Dedifferentiated amniotic fluid mesenchymal stem cell (primary cell): ENCODE measurements around the gene GRM7.

Source experiments
- DNase-seq: peaks from one replicate; pipeline ENCODE4 v3.0.0-alpha.2; 2016; ENCODE audit errors: extremely low spot score

GRM7 gene

GRCh38 chr3:7720649-7721297 is 859.9 kb downstream of the GRM7 start:
- DNase-seq, result no peak

GRCh38 chr3:7721869-7722268 is 861.0 kb downstream of the GRM7 start:
- no peak for DNase-seq

GRCh38 chr3:7728566-7729519 is 867.9 kb downstream of the GRM7 start:
- no peak for DNase-seq

DNA sequence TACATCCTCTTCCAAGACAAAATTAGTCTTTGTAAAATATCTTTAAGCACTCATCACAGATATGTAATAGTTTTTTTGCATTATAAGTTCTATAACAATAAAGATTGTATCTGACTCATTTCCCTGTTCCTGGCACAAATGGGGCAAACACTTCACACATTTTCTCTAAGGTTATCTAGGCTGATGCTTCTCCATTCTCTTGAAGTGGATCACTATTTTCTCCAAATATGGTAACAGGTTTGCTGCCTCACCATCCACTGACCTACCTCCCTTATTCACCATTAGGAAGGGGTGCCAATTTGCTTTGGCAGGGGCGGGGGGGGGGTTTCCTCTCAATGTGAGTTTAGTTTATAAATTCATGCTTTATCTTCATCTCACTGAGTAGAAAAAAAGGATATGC is 873.0 kb downstream of the GRM7 start:
- no peak for DNase-seq

DNA sequence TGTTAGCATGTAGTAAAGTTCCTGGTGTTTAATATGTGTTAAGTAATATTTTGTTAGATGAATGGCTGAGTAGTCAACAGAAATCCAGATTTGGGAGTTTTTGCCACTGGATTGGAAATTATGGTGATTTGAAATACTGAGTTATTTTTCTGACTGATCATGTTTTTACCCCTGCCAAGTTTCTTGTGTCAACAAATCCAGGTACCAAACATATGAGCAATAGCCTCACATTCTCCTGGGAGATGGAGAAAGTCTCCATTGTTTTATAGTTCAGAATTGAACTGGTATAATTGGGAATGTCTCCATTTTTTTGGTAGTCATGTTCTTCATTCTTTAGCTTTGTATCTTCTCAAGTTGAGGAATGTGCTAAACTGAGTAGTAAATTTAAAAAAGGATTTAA is 873.5 kb downstream of the GRM7 start:
- no peak for DNase-seq

GRCh38 chr3:7737263-7737662 is 876.3 kb downstream of the GRM7 start:
- DNase-seq, result no peak

- DNase-seq, result no peak
Measured at GRCh38 chr3:7739754-7740153, 878.8 kb downstream of the GRM7 start.

DNA sequence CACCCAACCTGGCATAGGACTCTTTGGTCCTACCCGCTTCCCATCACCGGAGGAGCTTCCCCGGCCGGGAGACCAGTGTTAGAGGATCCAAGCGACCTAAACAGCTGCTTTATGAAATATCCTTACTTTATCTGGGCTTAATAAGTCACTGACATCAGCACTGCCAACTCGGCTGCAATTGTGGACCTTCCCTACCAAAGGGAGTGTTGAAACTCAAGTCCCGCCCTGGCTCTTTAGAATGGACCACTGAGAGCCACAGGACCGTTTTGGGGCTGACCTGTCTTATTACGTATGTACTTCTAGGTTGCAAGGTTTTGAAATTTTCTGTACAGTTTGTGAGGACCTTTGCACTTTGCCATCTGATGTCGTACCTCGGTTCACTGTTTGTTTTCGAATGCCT is 879.5 kb downstream of the GRM7 start:
- DNase-seq, result no peak

GRCh38 chr3:7744850-7745249 is 883.9 kb downstream of the GRM7 start:
- DNase-seq, result no peak

GRCh38 chr3:7745711-7746110 is 884.8 kb downstream of the GRM7 start:
- DNase-seq, result no peak

GRCh38 chr3:7749931-7750695 is 889.2 kb downstream of the GRM7 start:
- no peak for DNase-seq

DNA sequence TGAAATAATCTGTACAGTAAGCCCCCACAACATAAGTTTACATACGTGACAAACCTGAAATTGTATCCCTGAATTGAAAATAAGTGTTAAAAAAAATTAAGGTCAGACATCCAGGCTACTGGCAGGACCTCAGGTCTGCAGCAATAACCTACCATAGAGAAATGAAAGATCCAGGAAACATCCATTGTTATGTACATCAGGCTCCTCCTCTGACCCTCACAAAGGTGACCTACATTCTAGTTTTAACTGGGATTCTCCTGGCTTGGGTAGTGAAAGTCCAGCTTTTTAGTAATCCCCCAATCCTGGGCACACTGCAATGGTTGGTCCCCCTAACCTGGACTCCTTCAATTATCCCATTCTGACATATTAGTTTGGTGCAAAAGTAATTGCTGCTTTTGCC is 891.1 kb downstream of the GRM7 start:
- DNase-seq, result no peak

DNA sequence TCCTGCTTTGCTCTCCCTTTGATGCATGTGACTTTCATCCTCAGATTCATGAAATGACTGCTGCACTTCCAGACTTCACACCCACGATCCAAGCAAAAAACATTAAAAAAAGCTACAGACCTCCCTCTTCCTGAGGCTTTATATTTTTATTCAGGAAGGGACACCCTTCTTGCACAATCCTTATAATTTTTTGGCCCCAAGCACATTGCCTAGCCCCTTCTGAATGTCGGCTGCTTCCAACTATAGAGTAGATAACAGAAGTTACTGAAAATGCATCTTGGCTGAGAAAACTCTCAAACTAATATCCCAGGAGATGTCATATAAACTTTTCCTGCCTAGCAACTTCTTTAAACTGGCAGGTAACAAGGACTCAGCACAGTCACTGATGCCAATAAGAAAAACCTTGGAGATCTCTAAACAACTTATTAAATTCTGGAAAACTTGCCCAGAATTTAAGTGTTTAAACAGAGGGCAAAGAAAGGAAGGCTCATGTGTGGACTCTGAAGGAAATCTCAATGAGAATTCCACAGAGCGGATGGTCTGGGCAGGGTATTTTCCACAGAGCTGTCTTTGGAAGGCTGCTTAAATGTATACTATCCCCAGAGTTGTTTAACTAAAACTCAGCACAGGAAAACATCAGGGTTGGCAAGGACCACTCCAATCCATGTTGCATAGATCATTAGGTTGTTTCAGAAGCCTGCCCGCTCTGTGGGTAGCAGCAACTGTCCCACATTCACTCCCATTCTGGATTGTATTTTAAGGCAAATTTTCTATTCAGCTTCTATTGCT is 893.9 kb downstream of the GRM7 start:
- no peak for DNase-seq

DNA sequence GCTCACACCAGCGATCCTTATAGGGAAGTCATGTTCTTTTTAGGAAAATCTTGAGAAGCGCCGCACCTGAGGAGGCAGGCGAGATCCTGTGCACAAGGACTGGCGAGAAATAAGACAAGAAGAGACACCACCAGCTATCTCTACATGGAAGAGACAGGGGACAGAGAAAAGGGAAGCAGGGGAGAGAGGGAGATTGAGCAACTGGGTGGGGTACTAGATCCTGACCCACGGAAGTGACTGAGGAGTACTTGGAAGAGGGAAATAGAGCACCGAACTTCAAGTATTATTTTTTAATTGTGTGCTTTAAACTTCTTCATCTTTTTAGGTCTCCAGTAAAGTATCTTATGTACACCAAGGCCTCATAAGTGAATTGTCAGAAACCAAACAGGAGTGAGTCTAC is 898.7 kb downstream of the GRM7 start:
- DNase-seq, result no peak

DNA sequence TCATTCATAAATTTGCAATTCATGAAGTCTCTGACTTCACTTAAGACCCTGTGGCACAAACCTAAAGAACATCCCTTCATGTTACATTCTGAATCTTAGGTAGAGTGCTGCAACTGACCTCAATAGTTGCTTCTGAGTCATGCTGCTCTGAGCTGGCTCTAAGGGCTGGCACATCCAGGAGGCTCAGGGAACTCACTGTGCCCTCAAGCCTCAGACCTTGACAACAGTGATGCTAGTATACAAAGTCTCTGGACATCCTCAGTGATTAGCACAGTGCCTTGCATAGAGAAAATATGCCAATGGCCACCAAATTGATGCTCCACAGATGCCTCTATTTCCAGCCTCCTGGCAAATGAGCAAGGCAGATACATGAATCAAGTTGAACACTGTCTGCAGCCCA is 899.8 kb downstream of the GRM7 start:
- no peak for DNase-seq

DNA sequence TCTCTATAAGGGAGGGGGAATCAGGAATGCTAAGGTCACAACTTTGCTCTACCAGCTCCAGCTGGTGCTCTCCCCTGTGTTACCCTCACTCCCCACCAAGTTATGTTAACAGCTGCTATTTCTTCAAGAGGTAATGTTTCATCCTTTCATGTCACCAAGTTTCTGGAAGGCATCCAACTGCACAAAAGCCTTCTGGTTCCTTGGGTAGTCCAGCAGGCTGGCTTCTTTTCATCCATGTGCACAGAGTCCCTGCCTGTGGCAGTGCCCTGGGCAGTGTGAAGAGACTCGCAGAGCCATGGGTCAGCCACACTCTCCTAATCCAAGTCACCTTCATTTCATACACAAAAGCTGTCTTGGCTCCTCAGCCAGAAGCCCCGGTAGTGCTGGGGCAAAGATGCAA is 903.2 kb downstream of the GRM7 start:
- no peak for DNase-seq

- no peak for DNase-seq
Measured at GRCh38 chr3:7766530-7766929, 905.6 kb downstream of the GRM7 start.

DNA sequence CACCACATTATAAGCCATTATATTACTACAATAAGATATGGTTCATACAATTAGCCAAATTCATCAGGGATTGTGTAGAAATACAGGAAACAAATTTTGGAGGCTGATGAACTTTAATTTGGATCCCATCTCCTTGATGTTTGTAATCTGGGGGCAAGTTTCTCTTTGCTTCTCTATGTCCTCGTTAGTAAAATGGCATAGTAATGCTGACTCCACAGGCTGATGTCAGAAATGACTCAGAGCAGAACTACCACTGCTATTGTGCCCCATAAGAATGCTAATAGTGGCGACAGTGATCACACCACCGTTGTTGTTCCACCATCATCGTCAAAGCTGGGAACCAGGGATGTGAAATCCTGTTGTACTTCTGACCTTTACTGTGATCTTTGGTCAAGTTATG is 918.4 kb downstream of the GRM7 start:
- no peak for DNase-seq

DNA sequence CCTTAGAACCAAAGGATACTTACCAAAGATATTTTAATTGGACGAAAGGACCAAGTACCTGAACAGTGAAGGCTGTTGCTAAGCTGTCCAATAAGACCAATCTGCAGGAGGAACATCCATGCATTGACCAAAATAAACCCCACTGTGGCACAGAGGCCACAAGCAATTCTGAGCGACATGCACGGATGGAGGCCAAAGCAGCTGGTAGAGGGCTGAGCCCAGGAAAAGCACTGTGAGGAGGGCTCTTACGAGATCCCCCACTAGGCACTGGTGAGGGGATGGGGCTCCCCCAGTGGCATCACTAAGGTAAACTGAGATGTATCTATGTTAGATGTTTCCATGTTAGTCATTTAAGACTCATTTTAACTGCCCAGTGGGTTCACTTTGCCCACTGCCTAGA is 920.5 kb downstream of the GRM7 start:
- no peak for DNase-seq

DNA sequence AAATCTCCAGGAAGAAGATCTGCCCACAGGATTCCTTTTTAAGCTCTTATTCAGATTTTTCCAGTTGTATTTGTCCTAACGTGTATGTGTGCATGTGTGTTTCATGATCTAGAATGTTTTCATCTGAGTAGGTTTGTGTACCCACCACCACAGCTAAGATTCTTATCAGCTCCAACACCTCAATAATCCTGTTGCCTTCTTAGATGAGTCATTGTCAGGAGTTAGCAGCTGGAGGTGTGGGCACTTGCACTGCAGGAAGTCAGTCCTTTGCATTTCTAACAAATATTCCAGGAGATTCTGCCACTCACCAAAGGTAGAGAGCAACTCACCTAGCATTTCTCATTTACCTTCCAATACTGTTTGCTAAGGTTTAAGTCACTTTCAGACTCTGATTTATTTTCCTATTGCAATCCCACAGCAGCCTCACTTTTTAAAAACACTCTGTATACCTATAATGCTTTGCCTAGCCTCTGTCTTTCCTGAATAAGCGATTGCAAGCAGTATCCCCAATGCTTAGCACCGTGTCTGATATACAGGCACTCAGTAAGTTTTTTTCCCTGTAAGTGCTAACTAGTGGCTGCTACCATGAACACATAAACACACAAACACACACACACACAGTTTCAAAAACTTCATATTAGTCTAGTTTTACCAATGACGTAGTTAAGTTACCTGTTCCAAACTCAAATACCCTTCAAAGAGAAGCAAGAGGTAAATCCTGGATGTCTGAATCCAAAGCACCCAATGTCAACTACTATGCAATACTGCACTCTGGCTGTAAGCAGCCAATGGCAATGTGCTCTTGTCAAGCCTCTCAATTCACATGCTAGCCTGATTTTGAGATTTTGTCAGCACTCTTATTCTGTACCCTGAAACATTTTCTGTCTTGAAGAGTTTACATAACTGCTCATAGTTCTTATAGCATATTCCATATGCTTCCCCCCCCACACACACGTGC is 927.2 kb downstream of the GRM7 start:
- no peak for DNase-seq

DNA sequence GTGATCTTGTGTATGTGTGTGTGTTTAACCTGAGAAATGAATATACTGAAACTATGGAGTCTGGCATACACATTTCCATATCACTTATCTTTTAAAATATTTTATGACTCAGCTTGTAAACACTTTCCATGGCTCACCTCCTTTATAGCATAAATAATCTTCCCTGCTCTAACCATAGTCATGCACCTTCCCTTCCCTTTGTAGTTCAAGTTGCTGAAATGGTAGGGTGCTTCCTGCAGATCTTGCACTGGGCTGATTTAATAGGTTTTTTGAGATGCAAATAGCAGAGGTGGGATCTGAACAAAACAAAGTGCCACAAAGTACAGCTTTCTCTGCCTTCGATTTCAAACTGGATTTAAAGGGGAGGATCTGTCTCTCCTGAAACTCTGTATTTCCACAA is 928.0 kb downstream of the GRM7 start:
- no peak for DNase-seq
